ENCODE results near the gene PLCB1.
"Not testable (repeated sequence)": the region's sequence is repeated elsewhere in the genome, so short reads cannot be mapped to it uniquely, and the experiment has no call there.

The PLCB1 gene

DNA sequence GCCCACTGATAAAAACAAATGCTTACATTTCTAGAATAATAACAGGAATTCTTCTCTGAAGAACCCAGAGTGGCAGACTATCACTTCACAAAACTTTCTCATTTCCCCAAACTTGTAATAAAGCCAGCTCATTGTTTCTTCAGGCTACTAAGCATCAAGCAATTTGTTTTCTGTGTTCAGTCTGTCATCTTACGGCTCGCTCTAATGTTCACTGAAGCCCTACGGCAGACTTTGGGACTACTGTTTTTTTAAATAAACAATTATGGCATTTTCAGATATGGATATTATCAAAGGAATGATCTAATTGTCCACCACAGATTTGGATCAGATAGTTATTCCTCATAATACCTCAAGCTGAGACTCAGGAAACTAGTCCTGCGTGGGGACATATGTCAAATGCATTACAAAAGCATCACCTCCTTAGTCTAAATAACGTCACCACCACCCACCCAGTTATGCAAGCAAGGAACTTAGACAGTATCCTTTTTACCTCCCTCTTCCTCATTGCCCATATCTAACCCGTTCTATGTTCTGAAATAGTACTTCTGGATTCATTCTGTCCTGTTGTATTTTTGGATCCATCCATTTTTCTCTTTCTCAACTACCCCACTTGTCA is 415.1 kb downstream of the PLCB1 start:
- DNase-seq (ENCODE audit: low read depth): no peak

DNA sequence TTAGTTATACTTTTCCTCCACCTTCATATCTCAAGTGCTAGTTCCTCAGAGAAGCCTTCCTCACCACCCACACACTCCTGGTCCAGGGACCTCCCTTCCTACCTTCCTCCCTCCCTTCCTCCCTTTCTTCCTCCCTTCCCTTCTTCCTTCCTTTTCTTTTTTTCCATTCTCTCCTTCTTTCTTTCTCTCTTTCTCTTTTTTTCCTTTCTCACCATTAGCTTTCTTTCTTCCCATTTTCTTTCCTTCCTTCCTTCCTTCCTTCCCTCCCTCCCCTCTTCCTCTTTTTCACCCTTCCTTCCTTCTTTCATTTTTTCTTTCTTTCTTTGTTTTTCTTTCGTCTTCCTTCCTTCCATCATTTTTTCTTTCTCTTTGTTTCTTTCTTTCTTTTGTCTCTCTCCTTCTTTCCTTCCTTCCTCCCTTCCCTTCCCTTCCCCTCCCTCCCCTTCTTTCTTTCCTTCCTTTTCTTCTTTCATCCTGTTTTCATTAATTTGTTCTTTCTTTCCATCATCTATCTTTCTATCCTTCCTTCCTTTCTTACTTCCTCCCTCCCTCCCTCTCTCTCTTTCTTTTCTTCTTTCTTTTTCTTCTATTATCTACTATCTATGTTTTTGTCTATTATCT is 416.0 kb downstream of the PLCB1 start:
- no peak for DNase-seq (ENCODE audit: low read depth)

DNA sequence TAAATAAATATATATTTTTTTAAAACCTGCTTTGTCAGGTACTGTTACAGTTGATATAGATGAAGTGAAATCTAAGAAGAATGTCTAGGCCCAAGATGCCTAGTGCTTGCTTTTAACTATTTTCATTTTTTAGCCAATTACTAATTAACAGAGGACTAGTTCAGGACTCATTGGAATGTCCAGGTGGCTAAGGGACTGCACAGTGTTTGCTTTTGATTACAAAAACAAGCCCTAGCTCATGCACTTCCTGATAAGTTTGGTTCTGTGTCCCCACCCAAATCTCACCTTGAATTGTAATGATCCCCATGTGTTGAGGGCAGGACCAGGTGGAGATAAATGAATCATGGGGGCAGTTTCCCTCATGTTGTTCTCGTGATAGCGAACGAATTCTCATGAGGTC is 417.1 kb downstream of the PLCB1 start:
- DNase-seq (ENCODE audit: low read depth): no peak

DNA sequence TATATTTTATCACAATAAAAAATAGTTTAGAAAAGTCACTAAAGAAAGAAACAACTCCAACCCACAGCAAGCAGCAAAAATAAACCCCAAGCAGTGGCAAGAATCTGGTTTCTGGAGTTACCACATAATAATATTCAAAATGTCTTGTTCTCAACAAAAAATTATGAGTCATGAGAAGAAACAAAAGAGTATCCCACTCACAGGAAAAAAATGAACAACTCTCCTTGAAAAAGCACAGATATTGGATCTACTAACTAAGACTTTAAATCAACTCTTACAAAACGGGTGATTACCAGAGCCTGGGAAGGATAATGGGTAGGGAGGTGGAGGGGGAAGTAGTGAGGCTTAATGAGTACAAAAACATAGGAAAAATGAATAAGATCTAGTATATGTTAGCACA is 425.6 kb downstream of the PLCB1 start:
- DNase-seq (ENCODE audit: low read depth): no peak

DNA sequence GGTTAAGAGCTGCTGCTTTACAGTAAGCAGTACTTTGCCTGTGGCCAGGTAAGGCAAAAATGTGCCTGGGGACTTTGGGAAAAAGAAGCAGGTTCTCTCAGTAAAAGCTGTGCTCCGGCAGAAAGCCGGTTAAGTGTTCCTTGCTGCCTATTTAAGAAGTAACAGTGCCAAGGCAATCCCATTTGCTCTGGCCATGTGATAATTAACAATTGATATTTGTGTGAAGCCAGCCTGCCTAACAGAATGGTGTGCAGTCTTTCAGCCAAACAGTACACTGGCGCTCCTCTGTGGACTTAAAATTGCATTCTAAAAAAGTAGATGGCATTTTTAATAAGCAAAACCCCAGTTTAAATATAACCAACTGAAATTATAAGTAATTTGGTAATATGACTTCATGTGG is 430.3 kb downstream of the PLCB1 start:
- no peak for DNase-seq (ENCODE audit: low read depth)

DNA sequence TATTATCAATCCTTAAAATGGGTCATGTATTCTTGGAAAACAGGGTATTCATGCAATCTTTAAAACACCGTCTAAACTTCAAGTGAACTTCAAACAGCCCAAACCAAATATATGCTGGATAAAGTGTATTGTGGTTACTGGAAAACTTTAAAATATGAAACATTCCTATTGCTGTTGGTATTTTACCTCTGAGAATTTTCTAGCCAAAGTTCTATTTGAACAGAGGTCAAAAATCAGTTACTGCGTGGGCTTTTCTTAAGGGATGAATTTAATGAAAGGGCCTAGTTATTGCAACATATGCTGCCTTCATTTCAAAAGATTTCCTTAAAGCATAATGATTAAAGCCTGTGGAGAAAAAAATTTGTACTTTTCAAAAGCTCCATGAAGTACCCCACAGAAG is 436.0 kb downstream of the PLCB1 start:
- no peak for DNase-seq (ENCODE audit: low read depth)

DNA sequence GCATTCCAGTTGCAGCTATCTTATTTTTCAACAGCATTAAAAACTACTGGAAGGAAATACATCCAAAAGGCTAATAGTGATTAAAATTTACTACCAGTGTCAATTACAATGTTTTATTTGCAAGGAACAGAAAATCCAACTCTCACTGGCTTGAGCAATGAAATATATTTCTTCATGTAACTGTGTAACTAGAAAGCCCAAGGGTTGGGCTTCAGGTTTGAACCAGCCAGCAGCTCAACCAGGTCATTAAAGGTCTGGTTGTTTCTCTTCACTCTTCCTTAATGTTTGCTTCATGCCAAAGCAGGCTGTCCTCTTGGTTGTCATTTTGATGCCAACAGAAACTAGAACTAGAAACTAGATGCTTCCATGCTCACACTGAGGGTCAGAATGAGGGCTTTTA is 437.7 kb downstream of the PLCB1 start:
- no peak for DNase-seq (ENCODE audit: low read depth)

DNA sequence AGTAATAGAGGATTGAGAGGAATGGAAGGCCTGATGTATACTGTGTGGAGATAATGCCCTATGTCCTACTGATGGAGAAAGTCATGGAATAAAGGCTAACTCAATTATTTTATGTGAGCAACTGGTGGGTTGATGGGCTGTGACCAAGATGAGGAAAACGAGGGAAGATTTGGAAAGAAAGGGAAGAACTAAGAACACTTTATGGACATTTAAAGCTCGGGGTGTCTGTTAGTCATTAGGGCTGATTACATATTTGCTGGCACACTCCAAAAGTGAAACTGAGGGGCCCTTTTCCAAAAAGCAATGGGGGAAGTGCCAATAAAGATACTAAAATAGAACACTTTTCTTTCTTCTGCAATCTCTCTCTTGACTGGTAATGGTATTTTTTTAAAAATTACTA is 439.5 kb downstream of the PLCB1 start:
- no peak for DNase-seq (ENCODE audit: low read depth)

DNA sequence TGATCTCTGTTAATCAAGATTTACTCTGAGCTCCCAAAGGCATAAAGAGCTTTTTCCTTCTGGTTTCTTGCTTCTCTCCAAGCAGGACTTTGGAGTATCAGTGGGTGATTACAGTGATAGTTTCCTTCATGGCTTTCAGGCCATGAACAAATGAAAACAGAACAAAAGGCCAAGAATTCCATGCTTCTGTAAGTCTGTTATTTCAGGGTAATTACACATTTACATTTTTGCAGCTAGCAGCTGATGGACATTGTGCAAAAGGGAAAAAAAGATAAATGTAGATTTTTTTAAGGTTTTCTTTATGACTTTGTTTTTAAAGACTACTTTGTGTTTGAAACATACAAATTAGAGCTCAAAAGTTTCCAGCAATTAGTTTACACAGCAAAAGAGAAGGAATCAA is 441.6 kb downstream of the PLCB1 start:
- no peak for DNase-seq (ENCODE audit: low read depth)

DNA sequence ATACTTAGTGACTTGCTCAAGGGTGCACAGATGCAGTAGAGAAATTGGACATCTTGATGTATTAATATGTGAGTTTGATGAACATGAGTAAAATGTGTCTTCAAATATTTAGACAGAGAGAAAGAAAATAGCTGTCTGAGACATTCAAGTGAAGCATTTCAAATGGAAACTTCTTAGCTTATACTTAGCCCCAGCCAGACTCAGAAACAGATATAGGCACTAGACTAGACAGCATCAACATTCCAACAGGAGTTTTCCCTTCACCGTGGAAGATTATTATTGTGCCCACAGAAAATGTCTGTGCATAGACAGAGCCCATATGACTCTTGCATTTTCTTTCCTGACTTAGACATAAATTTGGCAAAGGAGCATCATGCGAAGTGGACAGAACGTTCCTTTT is 443.0 kb downstream of the PLCB1 start:
- no peak for DNase-seq (ENCODE audit: low read depth)

DNA sequence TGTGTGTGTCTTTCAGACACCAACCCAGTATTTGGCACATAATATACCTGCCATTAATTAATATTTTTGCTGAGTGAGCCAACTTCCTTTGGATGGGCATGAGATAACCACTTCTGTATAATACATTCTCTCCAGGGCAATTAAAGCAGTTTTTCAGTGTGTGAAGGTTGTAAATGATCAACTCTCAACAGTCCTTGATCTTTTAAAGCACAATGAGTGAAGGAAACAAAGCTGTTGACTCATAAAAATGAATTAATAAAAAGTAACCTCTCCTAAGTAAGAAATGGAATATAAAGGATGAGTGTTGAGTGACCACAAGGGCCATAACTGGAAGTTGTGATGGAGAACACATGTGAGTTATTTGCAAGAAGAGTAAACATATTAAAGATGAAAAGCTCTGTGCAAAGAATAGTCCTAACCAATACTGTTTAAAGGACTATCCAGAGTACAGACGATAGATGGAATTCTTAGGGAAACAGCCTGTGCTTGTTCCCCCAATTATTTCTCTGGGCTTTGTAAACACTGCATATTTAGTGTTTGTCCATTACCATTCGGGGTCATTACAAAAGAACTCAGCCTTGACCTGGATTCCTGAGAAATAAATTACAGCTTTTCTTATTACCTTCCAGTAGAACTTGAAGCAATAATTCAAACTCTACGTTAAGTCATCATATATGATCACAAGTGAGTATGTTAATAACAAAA is 446.2 kb downstream of the PLCB1 start:
- no peak for DNase-seq (ENCODE audit: low read depth)

DNA sequence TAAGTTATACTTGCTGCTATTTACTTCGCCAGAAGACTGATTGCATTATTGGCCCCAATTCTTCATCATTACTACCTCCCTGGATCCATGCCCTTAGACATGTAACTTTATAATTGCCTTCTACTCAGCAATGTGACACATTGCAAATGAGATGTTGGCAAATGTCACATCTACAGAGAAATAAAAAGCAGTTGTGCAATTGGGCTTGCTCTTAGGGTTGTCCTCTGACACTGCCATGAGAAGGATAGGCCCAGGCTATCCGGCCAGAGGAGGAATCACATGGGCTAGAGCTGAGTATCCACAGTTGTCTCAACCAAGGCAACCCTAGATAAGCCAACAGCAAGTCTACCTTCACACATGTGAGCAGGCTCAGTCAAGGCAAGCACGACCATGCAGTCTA is 447.0 kb downstream of the PLCB1 start:
- no peak for DNase-seq (ENCODE audit: low read depth)

DNA sequence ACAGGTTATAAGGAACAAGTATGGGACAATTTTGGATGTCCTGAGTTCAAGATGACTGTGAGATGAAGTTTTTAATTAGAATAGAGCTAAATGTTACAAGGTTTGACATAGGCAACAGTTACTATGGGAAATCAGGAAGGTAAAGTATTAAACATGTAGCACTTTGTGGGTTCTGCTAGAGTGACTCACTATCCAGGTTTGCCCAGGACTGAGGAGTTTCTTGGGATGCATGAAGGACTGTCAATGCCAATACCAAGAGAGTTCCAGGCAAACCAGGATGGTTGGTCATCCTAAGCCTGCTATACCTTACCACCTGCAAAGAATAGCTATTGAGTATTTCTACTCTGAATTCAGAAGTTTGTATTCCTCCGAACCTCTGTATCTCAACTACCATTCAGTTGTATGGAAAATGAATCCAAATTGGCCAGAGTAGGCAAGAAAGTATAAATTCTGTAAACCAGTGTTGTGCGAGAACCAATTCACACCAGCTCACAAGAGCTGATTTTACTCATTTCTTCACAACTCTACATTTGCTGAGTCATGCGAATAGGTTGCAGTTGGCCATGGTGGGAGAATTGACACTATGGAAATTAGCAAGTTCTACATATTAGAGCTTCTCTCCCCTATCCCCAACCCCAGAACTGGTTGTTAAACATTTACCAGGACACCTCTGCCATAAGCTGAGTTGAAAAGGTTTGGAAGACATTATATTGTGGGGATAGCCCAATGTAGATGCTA is 449.5 kb downstream of the PLCB1 start:
- DNase-seq (ENCODE audit: low read depth): no peak

DNA sequence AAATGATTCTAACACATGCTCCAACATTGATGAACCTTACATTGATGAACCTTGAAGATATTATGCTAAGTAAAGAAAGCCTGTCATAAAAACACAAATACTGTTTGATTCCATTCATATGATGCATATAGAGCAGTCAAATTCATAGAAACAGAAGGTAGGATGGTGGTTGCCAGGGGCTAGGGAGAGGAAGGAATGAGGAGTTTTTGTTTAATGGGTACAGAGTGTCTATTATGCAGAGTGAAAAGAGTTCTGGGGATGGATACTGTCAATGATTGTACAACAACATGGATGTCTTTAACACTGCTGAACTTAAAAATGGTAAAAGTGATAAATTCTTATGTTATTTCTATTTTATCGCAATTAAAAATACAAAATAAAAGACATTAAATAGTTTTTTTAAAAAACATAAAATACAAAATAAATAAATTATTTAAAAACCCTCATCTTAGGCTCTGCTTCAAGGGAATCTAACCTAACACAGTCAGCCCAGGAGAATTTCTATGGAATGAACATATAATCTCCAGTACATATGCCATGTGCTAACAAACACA is 451.0 kb downstream of the PLCB1 start:
- no peak for DNase-seq (ENCODE audit: low read depth)

DNA sequence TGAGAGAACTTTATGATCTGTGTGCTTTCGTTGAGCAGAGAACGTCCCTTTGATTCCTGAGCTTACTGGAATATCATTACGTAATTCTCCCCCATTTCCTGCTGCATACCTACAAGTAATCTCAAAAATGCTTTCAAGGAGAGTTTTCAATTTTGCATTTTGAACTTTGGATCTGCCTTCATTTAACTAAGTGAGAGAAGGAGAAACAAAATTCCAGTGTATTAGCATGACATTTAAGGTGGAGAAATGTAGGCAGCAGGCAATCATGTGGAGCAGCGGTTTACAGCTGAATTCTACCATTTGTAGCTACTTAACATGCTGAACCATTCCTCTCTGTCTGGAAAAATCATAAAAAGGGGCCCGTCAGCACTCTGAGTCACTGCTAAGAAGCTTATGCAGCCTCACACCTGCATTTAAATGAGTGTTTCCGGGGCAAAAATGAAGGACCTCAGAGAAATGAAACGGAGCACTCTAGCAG is 451.5 kb downstream of the PLCB1 start:
- DNase-seq (ENCODE audit: low read depth): no peak

DNA sequence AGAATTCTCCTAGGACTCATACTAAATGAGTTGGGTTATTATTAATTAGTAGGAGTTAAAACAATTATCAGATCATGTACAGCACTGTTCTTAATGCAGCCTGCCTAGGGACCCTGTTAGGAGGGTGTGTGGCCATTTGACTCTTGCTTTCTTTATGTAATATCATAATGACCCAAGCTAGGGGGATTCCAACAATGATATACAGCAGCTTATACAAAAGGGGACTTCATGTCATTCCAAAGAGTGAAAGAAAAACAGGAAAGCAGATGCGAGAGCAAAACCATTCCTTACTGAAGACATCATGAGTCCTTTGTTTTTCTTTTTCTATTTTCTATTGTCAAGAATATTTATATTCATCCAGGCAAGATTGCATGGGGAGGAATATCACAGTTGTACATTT is 455.2 kb downstream of the PLCB1 start:
- DNase-seq (ENCODE audit: low read depth): no peak

DNA sequence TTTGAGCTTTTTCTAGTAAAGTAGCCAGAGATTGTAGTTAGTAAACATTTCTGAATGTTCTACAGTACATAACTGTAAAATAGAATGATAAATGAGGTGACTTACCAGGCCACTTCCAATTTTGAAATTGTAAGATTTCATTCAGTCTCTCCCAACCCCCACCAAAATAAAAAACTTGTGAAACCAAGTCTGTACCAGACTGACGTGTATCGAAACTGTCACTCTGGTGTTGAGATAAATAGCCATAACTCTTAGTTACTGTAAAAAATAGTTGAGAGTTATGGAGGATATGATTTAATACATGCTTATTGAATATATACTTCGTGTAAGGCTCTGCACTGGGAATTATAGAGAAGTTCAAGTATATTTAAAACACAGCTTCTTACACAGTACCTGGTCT is 455.7 kb downstream of the PLCB1 start:
- no peak for DNase-seq (ENCODE audit: low read depth)

DNA sequence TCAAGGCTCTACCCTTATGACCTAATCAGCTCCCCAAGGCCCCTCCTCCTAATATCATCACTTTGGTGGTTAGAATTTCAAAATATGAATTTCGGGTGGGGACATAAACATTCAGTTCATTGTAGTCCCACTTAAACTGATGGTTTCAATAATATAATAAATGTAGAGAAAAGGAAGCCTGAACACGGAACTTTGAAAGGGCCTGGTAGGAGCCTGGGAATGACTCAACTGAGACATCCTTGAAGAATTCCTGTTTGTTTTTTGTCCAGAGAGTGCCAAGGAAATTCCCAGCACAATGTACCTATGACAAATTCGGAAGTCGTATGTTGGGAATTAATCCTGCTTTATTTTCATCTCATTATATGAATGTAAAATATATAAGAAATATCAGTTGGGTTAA is 457.9 kb downstream of the PLCB1 start:
- DNase-seq (ENCODE audit: low read depth): no peak

DNA sequence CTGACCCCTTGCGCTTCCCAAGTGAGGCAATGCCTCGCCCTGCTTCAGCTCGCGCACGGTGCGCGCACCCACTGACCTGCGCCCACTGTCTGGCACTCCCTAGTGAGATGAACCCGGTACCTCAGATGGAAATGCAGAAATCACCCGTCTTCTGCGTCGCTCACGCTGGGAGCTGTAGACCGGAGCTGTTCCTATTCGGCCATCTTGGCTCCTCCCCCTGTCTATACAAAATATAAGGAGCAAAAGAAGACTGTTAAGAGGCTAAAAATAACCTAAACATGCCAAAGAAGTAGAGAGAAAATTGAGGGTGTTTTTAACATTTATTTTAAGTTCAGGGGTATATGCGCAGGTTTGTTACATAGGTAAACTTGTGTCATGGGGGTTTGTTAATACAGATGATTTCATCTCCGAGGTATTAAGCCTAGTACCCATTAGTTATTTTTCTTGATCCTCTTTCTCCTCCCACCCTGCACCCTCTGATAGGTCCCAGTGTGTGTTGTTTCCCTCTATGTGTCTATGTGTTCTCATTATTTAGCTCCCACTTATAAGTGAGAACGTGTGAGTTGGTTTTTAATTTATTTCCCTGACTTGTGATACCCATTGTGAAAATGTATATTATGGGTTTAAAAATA is 469.0 kb downstream of the PLCB1 start:
- DNase-seq (ENCODE audit: low read depth): not testable (repeated sequence)

DNA sequence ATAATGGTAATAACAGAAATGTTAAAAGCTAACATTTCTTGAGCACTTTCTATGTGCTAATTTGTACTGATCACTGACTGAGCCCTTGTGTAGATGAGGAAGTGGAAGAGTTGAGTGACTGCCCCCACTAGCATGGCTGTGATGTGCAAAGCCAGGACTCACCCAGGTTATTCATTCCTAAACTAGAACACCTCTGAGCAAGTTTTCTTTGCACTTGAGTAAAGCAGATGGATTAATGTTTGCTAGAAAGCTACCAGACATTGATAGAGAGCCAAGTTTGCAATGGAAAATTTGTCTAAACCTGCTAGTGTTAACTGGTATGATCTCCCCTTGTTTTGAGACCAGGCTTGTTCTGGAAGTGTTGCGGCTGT is 469.5 kb downstream of the PLCB1 start:
- DNase-seq (ENCODE audit: low read depth): no peak

DNA sequence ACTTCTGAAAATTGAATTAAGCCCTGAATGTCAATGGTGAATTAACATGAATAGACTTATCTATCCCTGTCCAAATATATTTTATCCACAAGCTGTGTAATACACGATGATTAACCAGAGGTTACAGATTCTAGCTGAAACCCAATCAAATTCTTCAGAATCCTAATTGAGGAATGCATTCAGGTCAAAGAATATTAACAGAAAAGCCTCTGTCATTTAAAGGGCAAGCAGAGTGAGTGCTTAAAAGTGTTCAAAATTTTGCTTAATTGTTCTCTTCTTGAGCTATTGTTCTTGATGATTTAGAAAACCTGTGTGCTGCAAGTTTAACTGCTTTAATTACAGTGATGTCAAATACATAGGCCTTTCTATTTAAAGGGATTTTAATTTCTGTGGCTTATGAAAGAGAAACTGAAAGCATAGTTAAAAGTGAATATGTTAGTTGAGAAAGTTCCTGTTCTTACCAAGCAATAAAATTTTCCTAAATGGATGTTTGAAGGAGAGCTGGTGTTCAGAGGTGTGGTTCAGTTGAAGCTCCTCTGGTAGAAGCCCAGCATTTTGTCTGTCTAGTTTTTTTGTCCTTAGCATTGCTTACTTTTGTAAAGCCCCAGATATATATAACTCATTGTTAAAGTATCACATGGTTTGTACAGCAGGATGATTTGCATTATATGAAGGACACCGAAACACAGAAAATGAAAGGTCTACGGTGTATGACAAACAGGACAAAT is 470.5 kb downstream of the PLCB1 start:
- no peak for DNase-seq (ENCODE audit: low read depth)

DNA sequence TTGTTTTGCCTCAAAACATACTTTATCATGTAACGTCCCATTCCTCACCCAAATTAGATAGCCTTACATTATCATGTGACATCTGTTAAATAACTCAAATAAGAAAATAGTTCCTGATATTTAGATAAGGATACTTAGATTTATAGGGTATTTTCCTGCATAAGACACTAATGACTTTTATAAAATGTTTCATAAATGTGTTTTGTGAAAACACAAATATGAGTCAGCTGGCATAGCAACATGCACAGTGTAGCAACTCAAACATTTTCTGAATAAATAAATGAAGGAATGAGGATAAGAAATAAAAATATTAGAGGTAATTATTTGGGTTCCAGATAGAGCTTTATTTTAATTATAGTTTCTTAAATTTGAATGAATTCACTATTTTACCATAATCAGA is 476.4 kb downstream of the PLCB1 start:
- no peak for DNase-seq (ENCODE audit: low read depth)

Data from activated T-helper 1 cell treated with Interleukin-2 at 50 U/mL for 16 hours (primary cell).